ENCODE results near the gene HYAL3. TPM values are rescaled to one million over a fixed set of nuclear protein-coding genes. Genes with fewer than 3 reads are reported as not detected.

The HYAL3 gene
- total and polyA plus RNA-seq, 2 of the 13 experiments (the other 11 are each of a cell fraction or from before 2014, with no cell fraction given): 5.5 to 10.4 TPM

DNA sequence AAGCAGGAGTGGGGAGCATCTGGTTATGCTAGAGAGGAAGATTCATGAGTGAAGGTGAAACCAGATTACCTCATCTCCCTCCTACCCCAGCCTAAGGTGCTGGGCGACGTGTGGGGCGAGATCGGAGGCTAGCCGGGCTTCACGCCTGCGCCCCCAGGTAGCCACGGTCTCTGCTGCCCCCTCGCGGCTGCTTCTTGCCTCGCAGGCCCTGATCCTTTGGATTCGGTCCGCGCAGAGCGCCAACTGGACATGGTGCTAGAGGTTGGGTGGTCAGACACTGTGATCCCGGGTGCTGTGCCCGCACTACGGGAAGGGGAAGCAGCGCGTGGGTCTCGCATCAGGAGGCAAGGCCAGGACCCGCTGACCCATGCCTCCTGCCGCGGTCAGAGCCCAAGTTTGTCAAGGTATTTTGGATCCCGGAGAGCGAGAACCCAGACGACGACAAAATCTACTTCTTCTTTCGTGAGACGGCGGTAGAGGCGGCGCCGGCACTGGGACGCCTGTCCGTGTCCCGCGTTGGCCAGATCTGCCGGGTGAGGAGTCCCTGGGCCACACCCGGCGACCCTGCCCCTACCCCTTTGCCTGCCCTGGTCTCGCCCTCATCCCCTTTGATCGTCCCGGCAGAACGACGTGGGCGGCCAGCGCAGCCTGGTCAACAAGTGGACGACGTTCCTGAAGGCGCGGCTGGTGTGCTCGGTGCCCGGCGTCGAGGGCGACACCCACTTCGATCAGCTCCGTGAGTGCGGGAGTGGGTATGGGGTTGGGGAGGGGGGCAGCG lies 26.1 kb downstream of the HYAL3 start (continued):
- TF ChIP-seq DDIT3 (CRISPR knock-in tag; IDR thresholded peaks at IDR 0.05): no peak
- TF ChIP-seq, protein P1, sequence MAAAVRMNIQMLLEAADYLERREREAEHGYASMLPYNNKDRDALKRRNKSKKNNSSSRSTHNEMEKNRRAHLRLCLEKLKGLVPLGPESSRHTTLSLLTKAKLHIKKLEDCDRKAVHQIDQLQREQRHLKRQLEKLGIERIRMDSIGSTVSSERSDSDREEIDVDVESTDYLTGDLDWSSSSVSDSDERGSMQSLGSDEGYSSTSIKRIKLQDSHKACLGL (CRISPR knock-in tag; IDR thresholded peaks at IDR 0.05): no peak
- TF ChIP-seq FOXO4 (CRISPR knock-in tag; conservative IDR thresholded peaks at IDR 0.05): 0 out of 2 replicates have a peak, but pooled peaks have one; percentile 6
- TF ChIP-seq MAFF (IDR thresholded peaks at IDR 0.05; ENCODE audit: low read depth, low read length): no peak
- no peak for TF ChIP-seq DNMT3B (CRISPR knock-in tag; conservative IDR thresholded peaks at IDR 0.05)
- no peak for TF ChIP-seq IRF9 (CRISPR knock-in tag; IDR thresholded peaks at IDR 0.05; ENCODE audit: borderline replicate concordance)
- no peak for TF ChIP-seq ZFP36 (IDR thresholded peaks at IDR 0.05; ENCODE audit: borderline replicate concordance, low read depth, low read length, partially characterized antibody)
- no peak for TF ChIP-seq ZSCAN29 (CRISPR knock-in tag; conservative IDR thresholded peaks at IDR 0.05)
- no peak for TF ChIP-seq ZZZ3 (CRISPR knock-in tag; IDR thresholded peaks at IDR 0.05; ENCODE audit: borderline replicate concordance)
- 0 out of 4 replicates have a peak, but pooled peaks of 1 of the 2 experiments have one; percentile 26 for TF ChIP-seq EP300 (IDR thresholded peaks at IDR 0.05; ENCODE audit: low read depth in 2 of 2, low read length in 2 of 2)
- peak; percentile 41; the same call in 1 of the 2 replicates for TF ChIP-seq EP300 (CRISPR knock-in tag; IDR thresholded peaks at IDR 0.05; ENCODE audit: borderline replicate concordance)
- TF ChIP-seq ZNF878 (CRISPR knock-in tag; IDR thresholded peaks at IDR 0.05): no peak
- TF ChIP-seq ZNF251 (CRISPR knock-in tag; IDR thresholded peaks at IDR 0.05): no peak
- peak; percentile 78 for TF ChIP-seq RXRA (CRISPR knock-in tag; IDR thresholded peaks at IDR 0.05)
- TF ChIP-seq, protein P2, sequence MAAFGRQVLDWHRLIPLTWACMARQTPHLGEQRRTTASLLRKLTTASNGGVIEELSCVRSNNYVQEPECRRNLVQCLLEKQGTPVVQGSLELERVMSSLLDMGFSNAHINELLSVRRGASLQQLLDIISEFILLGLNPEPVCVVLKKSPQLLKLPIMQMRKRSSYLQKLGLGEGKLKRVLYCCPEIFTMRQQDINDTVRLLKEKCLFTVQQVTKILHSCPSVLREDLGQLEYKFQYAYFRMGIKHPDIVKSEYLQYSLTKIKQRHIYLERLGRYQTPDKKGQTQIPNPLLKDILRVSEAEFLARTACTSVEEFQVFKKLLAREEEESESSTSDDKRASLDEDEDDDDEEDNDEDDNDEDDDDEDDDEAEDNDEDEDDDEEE (CRISPR knock-in tag; IDR thresholded peaks at IDR 0.05): 0 out of 2 replicates have a peak, but pooled peaks have one; percentile 42
- TF ChIP-seq ZMYM2 (CRISPR knock-in tag; IDR thresholded peaks at IDR 0.05): no peak
- TF ChIP-seq ZNF607 (CRISPR knock-in tag; IDR thresholded peaks at IDR 0.05; ENCODE audit: borderline replicate concordance): no peak
- 0 out of 2 replicates have a peak, but pooled peaks have one; percentile 21 for TF ChIP-seq SOX5 (CRISPR knock-in tag; IDR thresholded peaks at IDR 0.05; ENCODE audit: borderline replicate concordance)
- TF ChIP-seq, protein P3, sequence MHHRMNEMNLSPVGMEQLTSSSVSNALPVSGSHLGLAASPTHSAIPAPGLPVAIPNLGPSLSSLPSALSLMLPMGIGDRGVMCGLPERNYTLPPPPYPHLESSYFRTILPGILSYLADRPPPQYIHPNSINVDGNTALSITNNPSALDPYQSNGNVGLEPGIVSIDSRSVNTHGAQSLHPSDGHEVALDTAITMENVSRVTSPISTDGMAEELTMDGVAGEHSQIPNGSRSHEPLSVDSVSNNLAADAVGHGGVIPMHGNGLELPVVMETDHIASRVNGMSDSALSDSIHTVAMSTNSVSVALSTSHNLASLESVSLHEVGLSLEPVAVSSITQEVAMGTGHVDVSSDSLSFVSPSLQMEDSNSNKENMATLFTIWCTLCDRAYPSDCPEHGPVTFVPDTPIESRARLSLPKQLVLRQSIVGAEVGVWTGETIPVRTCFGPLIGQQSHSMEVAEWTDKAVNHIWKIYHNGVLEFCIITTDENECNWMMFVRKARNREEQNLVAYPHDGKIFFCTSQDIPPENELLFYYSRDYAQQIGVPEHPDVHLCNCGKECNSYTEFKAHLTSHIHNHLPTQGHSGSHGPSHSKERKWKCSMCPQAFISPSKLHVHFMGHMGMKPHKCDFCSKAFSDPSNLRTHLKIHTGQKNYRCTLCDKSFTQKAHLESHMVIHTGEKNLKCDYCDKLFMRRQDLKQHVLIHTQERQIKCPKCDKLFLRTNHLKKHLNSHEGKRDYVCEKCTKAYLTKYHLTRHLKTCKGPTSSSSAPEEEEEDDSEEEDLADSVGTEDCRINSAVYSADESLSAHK (CRISPR knock-in tag; IDR thresholded peaks at IDR 0.05; ENCODE audit: borderline replicate concordance): no peak
- no peak for TF ChIP-seq ZNF546 (CRISPR knock-in tag; conservative IDR thresholded peaks at IDR 0.05)
- TF ChIP-seq STAT5B (CRISPR knock-in tag; IDR thresholded peaks at IDR 0.05): 0 out of 2 replicates have a peak, but pooled peaks have one; percentile 54
